GM21576 (cell line): ENCODE measurements around the gene SMCO3.
A peak's percentile ranks its signal among the peaks of the same experiment; 100 is the strongest.
"Not testable (repeated sequence)": the region's sequence is repeated elsewhere in the genome, so short reads cannot be mapped to it uniquely, and the experiment has no call there.

ENCODE experiments used
- ATAC-seq: cut with Tn5 transposase; IDR thresholded peaks from one replicate; pipeline ENCODE4 v1.9.1; 2021; ENCODE audit warnings: mild to moderate bottlenecking, moderate library complexity; ENCODE audit not compliant: unreplicated experiment

The SMCO3 gene

GRCh38 chr12:14776236-14776961 is 37.6 kb downstream of the SMCO3 start:
- ATAC-seq = no peak

GRCh38 chr12:14775636-14775980 is 38.4 kb downstream of the SMCO3 start:
- ATAC-seq = no peak

- no peak for ATAC-seq
These were observed 38.9 kb downstream of the SMCO3 start for GRCh38 chr12:14774906-14775635.

- peak; percentile 54 for ATAC-seq
These were observed 39.7 kb downstream of the SMCO3 start for GRCh38 chr12:14774074-14774905.

- peak; percentile 19 for ATAC-seq
These were observed 40.3 kb downstream of the SMCO3 start for GRCh38 chr12:14773685-14774073.

GRCh38 chr12:14772946-14773345 is 41.0 kb downstream of the SMCO3 start:
- ATAC-seq = no peak

- no peak for ATAC-seq
These were observed 42.3 kb downstream of the SMCO3 start for GRCh38 chr12:14771651-14772137.

GRCh38 chr12:14770496-14771461 is 43.2 kb downstream of the SMCO3 start:
- peak; percentile 14 for ATAC-seq

GRCh38 chr12:14769969-14770495 is 44.0 kb downstream of the SMCO3 start:
- peak; percentile 33 for ATAC-seq

GRCh38 chr12:14769466-14769968 is 44.5 kb downstream of the SMCO3 start:
- peak; percentile 1 for ATAC-seq

GRCh38 chr12:14768823-14769405 is 45.1 kb downstream of the SMCO3 start:
- no peak for ATAC-seq

- ATAC-seq = no peak
These were observed 46.4 kb downstream of the SMCO3 start for GRCh38 chr12:14767617-14768016.

GRCh38 chr12:14766649-14767215 is 47.2 kb downstream of the SMCO3 start:
- no peak for ATAC-seq

- not testable (repeated sequence) for ATAC-seq
These were observed 48.0 kb downstream of the SMCO3 start for GRCh38 chr12:14766020-14766419.

GRCh38 chr12:14765398-14765797 is 48.6 kb downstream of the SMCO3 start:
- ATAC-seq = no peak

- not testable (repeated sequence) for ATAC-seq
These were observed 54.2 kb downstream of the SMCO3 start for GRCh38 chr12:14759711-14760280.

- ATAC-seq = no peak
These were observed 57.4 kb downstream of the SMCO3 start for GRCh38 chr12:14756334-14757143.
